A549 (cell line): ENCODE measurements around the gene CARNS1. TPM values are rescaled to one million over a fixed set of nuclear protein-coding genes. Genes with fewer than 3 reads are reported as not detected.

Experiments
- ATAC-seq, 2 experiments: fragments of 200-7000 bp in 1 of 2; fragments of >200 bp in 1 of 2; cut with Nextera tagmentation in 1 of 2; cut with Tn5 transposase in 1 of 2; 3 replicates each; pipeline versions ENCODE4 v1.8.0 to v1.9.1; 2018 to 2020; ENCODE audit warnings: mild to moderate bottlenecking in 1 of 2, moderate library complexity in 1 of 2
- CTCF ChIA-PET: fragments of 300-600 bp; sonication (Branson Sonifier 250); formaldehyde crosslinking; extraction: SDS; loops from one replicate; lab custom pipeline; 2021; ENCODE audit warnings: antibody characterized with exemption, inconsistent platforms; lab: Yijun Ruan, JAX
- POLR2A ChIA-PET: fragments of 350-600 bp; formaldehyde crosslinking; extraction: SDS; loops from one replicate; lab custom pipeline; 2021; ENCODE audit warnings: antibody characterized with exemption, inconsistent platforms; lab: Yijun Ruan, JAX
- DNase-seq, 2 experiments: peaks; one replicate each; pipeline versions ENCODE4 v3.0.0 to v3.0.0-alpha.2; 2011 to 2016; ENCODE audit warnings: low read depth in 1 of 2, low spot score in 1 of 2
- FAIRE-seq: peaks from 2 replicates; lab custom pipeline; 2011; peaks lifted over from hg19 to GRCh38; lab: Jason Lieb, UNC
- H3K27ac ChIP-seq, 2 experiments: fragments of >200 bp; sonication (Bioruptor Twin); formaldehyde crosslinking; 3 replicates each; pipeline ENCODE4 v1.5.1; 2016 to 2017
- H3K4me1 ChIP-seq: fragments of >200 bp; sonication (Bioruptor Twin); formaldehyde crosslinking; 3 replicates; pipeline ENCODE4 v1.6.1; 2016
- H3K4me2 ChIP-seq: fragments of >200 bp; sonication (Bioruptor Twin); formaldehyde crosslinking; 3 replicates; pipeline ENCODE4 v1.6.1; 2016
- H3K4me3 ChIP-seq: fragments of >200 bp; sonication (Bioruptor Twin); formaldehyde crosslinking; 3 replicates; pipeline ENCODE4 v1.5.1; 2016
- H3K9me3 ChIP-seq: fragments of >200 bp; sonication (Bioruptor Twin); formaldehyde crosslinking; 3 replicates; pipeline ENCODE4 v1.6.1; 2016
- CTCF ChIP-seq: fragments of >200 bp; sonication (Bioruptor Twin); formaldehyde crosslinking; IDR thresholded peaks from 3 replicates; pipeline ENCODE4 v1.5.1; 2016
- FOSB ChIP-seq: fragments of 250-450 bp; sonication (Bioruptor Pico); IDR thresholded peaks from 2 replicates; pipeline ENCODE4 v1.5.0; 2020; ENCODE audit warnings: mild to moderate bottlenecking, moderate library complexity
- NR3C1 ChIP-seq: fragments of >200 bp; sonication (Bioruptor Twin); formaldehyde crosslinking; IDR thresholded peaks from 3 replicates; pipeline ENCODE4 v1.6.1; 2017
- RAD21 ChIP-seq, 2 experiments: fragments of >200 bp in 1 of 2; sonication (Bioruptor Twin) in 1 of 2; formaldehyde crosslinking in 1 of 2; IDR thresholded peaks in 1 of 2; conservative IDR thresholded peaks in 1 of 2; 2 replicates in 1 of 2; 3 replicates in 1 of 2; pipeline ENCODE4 v1.6.1; 2012 to 2018; ENCODE audit warnings: inconsistent platforms in 1 of 2
- RARB ChIP-seq: fragments of 250-450 bp; sonication (Bioruptor Pico); IDR thresholded peaks from 2 replicates; pipeline ENCODE4 v1.8.0; 2021; ENCODE audit warnings: mild to moderate bottlenecking, moderate library complexity
- REST ChIP-seq: fragments of 200-600 bp; sonication (generic); IDR thresholded peaks from 2 replicates; pipeline ENCODE4 v1.6.1; 2016; ENCODE audit warnings: antibody characterized with exemption, mild to moderate bottlenecking, moderate library complexity
- USF2 ChIP-seq: fragments of 450-650 bp; IDR thresholded peaks from 2 replicates; pipeline ENCODE4 v1.6.1; 2014; ENCODE audit warnings: antibody characterized with exemption
- ZFP36 ChIP-seq: fragments of 450-650 bp; IDR thresholded peaks from 2 replicates; pipeline ENCODE4 v1.6.1; 2014; ENCODE audit warnings: borderline replicate concordance; ENCODE audit not compliant: partially characterized antibody
- WGBS: methylation state at CpG from one replicate; pipeline ENCODE4 v1.1.6; 2017; ENCODE audit errors: missing lambda C conversion rate; 5-methylcytosine and 5-hydroxymethylcytosine counted together
- polyA plus RNA-seq, 4 experiments: library from polyadenylated mRNA; depleted of rRNA in 3 of 4; stranded (reverse); fragments of >200 nt; fragmentation: RNase III in 1 of 4; extraction: RNeasy Plus Mini Kit Qiagen cat#74134 plus additional on column Dnase treatment in 1 of 4; gene quantifications; 2 replicates in 3 of 4; 3 replicates in 1 of 4; pipeline ENCODE4 v1.2.3, GENCODE V29; 2011 to 2017

Gene CARNS1
- polyA plus RNA-seq, 2 of the 4 experiments (the other 2 are of a cell fraction) = 0.08 to 0.10 TPM

GRCh38 chr11:67438158-67438902 lies 22.9 kb downstream of the CARNS1 start:
- no peak for FAIRE-seq
- ATAC-seq = no peak

GRCh38 chr11:67439321-67440228 lies 24.1 kb downstream of the CARNS1 start:
- TF ChIP-seq FOSB (CRISPR knock-in tag) = no peak
- TF ChIP-seq REST = no peak
- peak; percentile 29; the same call in 2 of the 3 replicates for TF ChIP-seq CTCF
- peak in 1 of 2 experiments; percentile 25; a peak in 1 of 5 replicates for TF ChIP-seq RAD21 (conservative IDR thresholded peaks at IDR 0.05 in 1 of 2, IDR thresholded peaks at IDR 0.05 in 1 of 2)
- Histone ChIP-seq H3K27ac (no peak overlapping the region; a peak in 1 of 6 replicates), H3K4me3 (no peak overlapping the region), H3K4me1 (peaks cover 26% of the 10 kb centered on the region), H3K4me2 (no peak overlapping the region), H3K9me3 (no peaks in the 10 kb centered on the region)
- POLR2A ChIA-PET = interaction anchor here (1.2 to 2.8 kb wide), 4 partner anchors 11 to 38 kb away, joined by 3 to 12 read pairs (median 4); partner anchors contain the start of genes PPP1CA, RPS6KB2 and TMEM134
- peak; percentile 53 to 68 for DNase-seq
- ATAC-seq = peak; percentile 30 to 66; a peak in 5 of 6 replicates
- 89% methylated on average over 27 of the region's 31 CpGs for WGBS
- no peak for FAIRE-seq
- CTCF ChIA-PET = interaction anchor here (0.6 to 1.6 kb wide), 9 partner anchors 10 to 54 kb away, joined by 3 to 5 read pairs (median 3); partner anchors contain the start of gene TMEM134

More at GRCh38 chr11:67438158-67438902, 22.9 kb downstream of the CARNS1 start:
- CTCF ChIA-PET = interaction anchor here (0.8 to 2.2 kb wide), 11 partner anchors 9 to 87 kb away, joined by 3 to 6 read pairs (median 4); partner anchors contain the start of genes GPR152, PPP1CA and RPS6KB2
- H3K4me2 ChIP-seq = no peak overlapping the region
- WGBS = 88% methylated on average over 31 of the region's 41 CpGs
- H3K4me1 ChIP-seq = peaks cover 19% of the 10 kb centered on the region; the same call in 2 of the 3 replicates
- TF ChIP-seq NR3C1 = no peak
- no peak overlapping the region for H3K4me3 ChIP-seq
- DNase-seq = no peak
- no peaks in the 10 kb centered on the region for H3K9me3 ChIP-seq
- H3K27ac ChIP-seq = peak overlapping the region in 1 of 2 experiments; percentile 14; a peak in 1 of 6 replicates
- POLR2A ChIA-PET = interaction anchor here (1.2 to 2.8 kb wide), 4 partner anchors 10 to 37 kb away, joined by 3 to 12 read pairs (median 4); partner anchors contain the start of genes PPP1CA, RPS6KB2 and TMEM134

- ChIA-PET CTCF (interaction anchor here (0.8 to 1.5 kb wide), 3 partner anchors 22 to 39 kb away, joined by 4 read pairs; partner anchors contain the start of gene PPP1CA), POLR2A (interaction anchor here (1.6 kb wide), 1 partner anchor 12 kb away, joined by 5 read pairs; the partner anchor contains the start of gene RPS6KB2)
- no peak overlapping the region for H3K4me2 ChIP-seq
- 86% methylated on average over 17 of the region's 17 CpGs for WGBS
- ATAC-seq = no peak
- peaks cover 27% of the 10 kb centered on the region for H3K4me1 ChIP-seq
- H3K4me3 ChIP-seq = no peak overlapping the region
- FAIRE-seq = no peak
- H3K27ac ChIP-seq = no peak overlapping the region
- TF ChIP-seq USF2 (no peak), ZFP36 (no peak), RARB (no peak)
- DNase-seq = no peak
- H3K9me3 ChIP-seq = no peaks in the 10 kb centered on the region
Observed at GRCh38 chr11:67440229-67441097, 25.0 kb downstream of the CARNS1 start.
